Activated CD4-positive, alpha-beta T cell treated with anti-CD3 and anti-CD28 coated beads, Interleukin-2, amount 10 ng/mL, durations not matched to agents 7 days and 5 days (primary cell): ENCODE results near the gene CLDN22. TPM values are rescaled to one million over a fixed set of nuclear protein-coding genes. Genes with fewer than 3 reads are reported as not detected.
"Not testable (repeated sequence)": the region's sequence is repeated elsewhere in the genome, so short reads cannot be mapped to it uniquely, and the experiment has no call there.

Source experiments
- CTCF ChIA-PET: fragments of 350-600 bp; sonication (Branson Sonifier 250); formaldehyde crosslinking; loops from one replicate; lab custom pipeline; 2021; ENCODE audit warnings: antibody characterized with exemption; lab: Charles Lee
- POLR2A ChIA-PET: fragments of 350-600 bp; sonication (Branson Sonifier 250); formaldehyde crosslinking; loops from one replicate; lab custom pipeline; 2021; ENCODE audit warnings: antibody characterized with exemption; lab: Charles Lee
- DNase-seq: peaks from one replicate; pipeline ENCODE4 v3.0.0-alpha.2; 2020
- H3K27ac Mint-ChIP-seq: one replicate; pipeline ENCODE4 v1.8.0; 2021; ENCODE audit warnings: mild to moderate bottlenecking, moderate library complexity, mixed read lengths
- H3K27me3 Mint-ChIP-seq: one replicate; pipeline ENCODE4 v1.8.0; 2021; ENCODE audit warnings: mixed read lengths
- H3K36me3 Mint-ChIP-seq: one replicate; pipeline ENCODE4 v1.8.0; 2021; ENCODE audit warnings: low read depth, mixed read lengths
- H3K4me1 Mint-ChIP-seq: one replicate; pipeline ENCODE4 v1.8.0; 2021; ENCODE audit warnings: mixed read lengths
- H3K4me3 Mint-ChIP-seq: one replicate; pipeline ENCODE4 v1.8.0; 2021; ENCODE audit warnings: mild to moderate bottlenecking, moderate library complexity, mixed read lengths
- H3K9me3 Mint-ChIP-seq: one replicate; pipeline ENCODE4 v1.8.0; 2021; ENCODE audit warnings: mixed read lengths
- total RNA-seq, 2 experiments: library from RNA; stranded (reverse); gene quantifications; one replicate each; pipeline ENCODE4 v1.2.3, GENCODE V29; 2021

The CLDN22 gene
- total RNA-seq, 2 experiments from 2014 or later = not detected

DNA sequence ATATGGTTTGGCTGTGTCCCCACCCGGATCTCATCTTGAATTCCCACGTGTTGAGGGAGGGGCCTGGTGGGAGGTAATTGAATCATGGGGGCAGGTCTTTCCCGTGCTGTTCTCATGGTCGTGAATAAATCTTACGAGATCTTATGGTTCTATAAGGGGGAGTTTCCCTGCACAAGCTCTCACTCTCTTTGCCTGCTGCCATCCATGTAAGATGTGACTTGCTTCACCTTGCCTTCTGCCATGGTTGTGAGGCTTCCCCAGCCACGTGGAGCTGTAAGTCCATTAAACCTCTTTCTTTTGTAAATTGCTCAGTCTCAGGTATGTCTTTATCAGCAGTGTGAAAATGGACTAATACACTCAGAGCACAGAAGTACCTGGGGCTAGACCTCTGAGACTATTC lies 6.3 kb upstream of the CLDN22 start:
- H3K27me3 Mint-ChIP-seq, CTCF ChIA-PET, H3K27ac Mint-ChIP-seq, H3K4me1 Mint-ChIP-seq, H3K4me3 Mint-ChIP-seq, H3K9me3 Mint-ChIP-seq, H3K36me3 Mint-ChIP-seq, POLR2A ChIA-PET, DNase-seq: not testable (repeated sequence)

DNA sequence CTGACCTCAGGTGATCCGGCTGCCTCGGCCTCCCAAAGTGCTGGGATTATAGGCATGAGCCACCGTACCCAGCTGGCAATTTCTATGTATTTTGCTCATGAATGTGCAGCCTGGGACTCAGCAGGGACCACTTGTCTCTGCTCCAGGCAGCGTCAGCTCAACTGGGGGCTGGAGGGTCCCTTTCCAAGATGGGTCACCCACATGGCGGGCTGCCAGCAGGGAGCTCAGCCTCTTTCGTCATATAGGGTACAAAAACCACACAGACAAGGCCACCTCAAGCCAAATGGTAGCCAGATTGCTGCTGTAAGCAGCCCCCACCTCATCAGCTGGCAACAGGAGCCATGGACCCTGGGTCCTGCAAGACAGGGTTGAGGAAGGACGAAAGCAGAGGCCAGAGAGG lies 4.5 kb upstream of the CLDN22 start:
- Mint-ChIP-seq H3K36me3 (no peaks in the 10 kb centered on the region), H3K4me1 (peaks cover 20% of the 10 kb centered on the region), H3K27me3 (peaks cover 2% of the 10 kb centered on the region), H3K4me3 (no peak overlapping the region), H3K27ac (no peak overlapping the region), H3K9me3 (no peaks in the 10 kb centered on the region)
- ChIA-PET POLR2A (no interaction called here), CTCF (no interaction called here)
- no peak for DNase-seq

DNA sequence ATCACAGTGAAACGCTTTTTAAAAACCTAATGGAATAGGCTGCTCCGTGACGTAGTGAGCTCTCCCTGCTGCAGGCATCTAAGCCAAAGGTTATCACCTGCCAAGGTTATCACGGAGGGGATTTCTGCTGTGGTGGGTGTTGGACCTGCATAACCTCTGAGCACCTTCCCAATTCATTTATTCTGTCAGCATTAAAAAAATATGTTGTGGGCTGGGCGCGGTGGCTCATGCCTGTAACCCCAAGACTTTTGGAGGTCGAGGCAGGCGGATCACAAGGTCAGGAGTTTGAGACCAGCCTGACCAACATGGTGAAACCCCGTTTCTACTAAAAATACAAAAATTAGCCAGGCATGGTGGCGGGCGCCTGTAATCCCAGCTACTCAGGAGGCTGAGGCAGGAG lies 4.0 kb upstream of the CLDN22 start:
- H3K9me3 Mint-ChIP-seq, H3K27me3 Mint-ChIP-seq, H3K4me3 Mint-ChIP-seq, H3K27ac Mint-ChIP-seq, POLR2A ChIA-PET, DNase-seq, CTCF ChIA-PET, H3K36me3 Mint-ChIP-seq: not testable (repeated sequence)
- H3K4me1 Mint-ChIP-seq = peaks cover 20% of the 10 kb centered on the region

DNA sequence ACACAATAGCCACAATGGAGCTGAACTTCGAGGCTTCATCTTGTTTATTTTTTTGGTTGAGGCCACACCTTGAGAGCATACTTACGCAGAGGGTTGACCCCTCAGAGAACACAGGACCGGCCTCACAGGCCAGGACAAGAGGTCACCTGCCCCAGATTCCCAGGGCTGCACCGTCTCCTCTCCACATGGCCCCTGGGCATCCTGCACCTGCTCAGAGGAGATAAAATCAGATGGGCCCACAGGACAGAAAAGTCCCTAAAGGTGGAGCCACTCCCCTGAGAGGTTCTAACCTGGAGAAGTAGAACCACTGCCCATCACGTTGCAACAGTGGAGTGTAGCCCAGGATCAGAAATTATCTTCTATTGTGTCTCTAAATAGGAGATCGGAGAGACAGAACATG lies 3.2 kb upstream of the CLDN22 start:
- H3K27me3 Mint-ChIP-seq = peaks cover 2% of the 10 kb centered on the region
- H3K4me3 Mint-ChIP-seq = no peak overlapping the region
- H3K4me1 Mint-ChIP-seq = peaks cover 20% of the 10 kb centered on the region
- no peaks in the 10 kb centered on the region for H3K36me3 Mint-ChIP-seq
- H3K9me3 Mint-ChIP-seq = no peaks in the 10 kb centered on the region
- no peak overlapping the region for H3K27ac Mint-ChIP-seq
- ChIA-PET POLR2A (no interaction called here), CTCF (no interaction called here)
- no peak for DNase-seq

DNA sequence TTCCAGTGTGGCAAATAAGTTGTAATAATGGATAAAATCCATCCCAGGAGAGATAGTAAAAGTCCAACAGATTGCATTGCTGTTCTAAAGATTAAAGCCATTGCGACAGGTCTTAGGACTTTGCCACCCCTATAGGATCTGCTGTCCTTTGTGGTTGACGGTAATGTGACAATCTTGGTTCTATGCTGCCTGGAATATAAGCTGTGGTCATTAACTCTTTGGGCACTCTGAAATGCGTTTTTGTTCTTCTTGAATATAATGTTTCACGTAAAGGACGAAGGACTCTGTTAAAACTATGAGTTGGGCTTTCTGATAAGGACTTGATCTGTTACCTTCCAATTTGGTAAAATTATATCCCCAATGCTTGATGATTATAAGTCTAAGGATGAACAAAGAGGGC lies 2.2 kb upstream of the CLDN22 start, which contains the start of gene CLDN24:
Gene CLDN24 (minus strand): TSS at position 101 of the 400 bp plus-strand sequence. CDS start 0 bp downstream, at position 101.
- Mint-ChIP-seq H3K9me3 (no peaks in the 10 kb centered on the region), H3K27ac (peak within 1 kb of the TSS; percentile 84), H3K4me1 (peaks cover 20% of the 10 kb centered on the region), H3K4me3 (no peak within 1 kb of the TSS), H3K36me3 (no peaks in the 10 kb centered on the region), H3K27me3 (peaks cover 2% of the 10 kb centered on the region)
- ChIA-PET POLR2A (no interaction called here), CTCF (interaction anchor here (1.1 kb wide), 1 partner anchor 9 kb away, joined by 3 read pairs; no protein-coding TSS in a partner anchor)
- no peak for DNase-seq

DNA sequence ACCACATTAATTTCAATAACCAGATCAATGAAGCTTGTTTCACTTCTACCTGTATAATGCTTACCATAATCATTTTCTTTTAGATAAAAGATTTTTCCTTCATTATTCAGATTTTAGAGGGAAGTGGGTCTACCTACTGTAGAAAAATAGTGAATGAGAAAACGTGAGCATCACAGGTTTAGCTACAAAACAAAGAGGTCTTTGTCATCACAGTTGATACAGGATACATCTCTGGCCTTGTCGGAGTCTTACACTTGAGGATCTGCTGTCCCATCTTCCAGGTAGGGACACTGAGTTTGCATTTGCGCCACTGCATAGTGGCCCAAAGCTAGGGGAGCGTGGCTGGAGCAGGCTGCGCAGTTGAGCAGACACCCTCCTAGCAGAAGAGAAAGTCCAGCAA lies 1.4 kb upstream of the CLDN22 start:
- peak overlapping the region; percentile 84 for H3K27ac Mint-ChIP-seq
- CTCF ChIA-PET = no interaction called here
- H3K4me1 Mint-ChIP-seq = peaks cover 20% of the 10 kb centered on the region
- no peaks in the 10 kb centered on the region for H3K36me3 Mint-ChIP-seq
- POLR2A ChIA-PET = no interaction called here
- peaks cover 2% of the 10 kb centered on the region for H3K27me3 Mint-ChIP-seq
- H3K4me3 Mint-ChIP-seq = no peak overlapping the region
- DNase-seq = no peak
- H3K9me3 Mint-ChIP-seq = no peaks in the 10 kb centered on the region

DNA sequence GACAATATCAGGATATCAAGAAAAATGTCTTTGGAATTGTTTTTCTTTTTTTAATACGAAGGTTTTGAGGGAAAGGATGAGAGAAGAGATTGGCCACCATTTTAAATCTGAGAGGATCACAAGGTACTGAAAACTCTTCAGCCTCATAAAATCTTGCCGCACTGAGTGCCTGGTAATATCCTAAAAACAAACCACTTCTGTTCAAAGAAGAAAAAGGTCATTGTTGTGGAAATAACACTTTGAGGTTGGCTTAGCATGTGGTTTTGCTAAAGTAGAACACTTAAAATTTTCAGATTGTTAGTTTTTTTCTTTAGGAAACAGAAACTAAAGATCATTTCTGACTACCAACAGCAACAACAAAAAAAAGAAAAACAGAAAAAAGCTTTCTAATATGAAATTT lies 1.0 kb upstream of the CLDN22 start:
- Mint-ChIP-seq H3K27ac (peak overlapping the region; percentile 84), H3K4me1 (peaks cover 20% of the 10 kb centered on the region), H3K27me3 (peaks cover 2% of the 10 kb centered on the region), H3K36me3 (no peaks in the 10 kb centered on the region), H3K4me3 (no peak overlapping the region), H3K9me3 (no peaks in the 10 kb centered on the region)
- peak; percentile 11 for DNase-seq
- POLR2A ChIA-PET = no interaction called here
- CTCF ChIA-PET = no interaction called here

DNA sequence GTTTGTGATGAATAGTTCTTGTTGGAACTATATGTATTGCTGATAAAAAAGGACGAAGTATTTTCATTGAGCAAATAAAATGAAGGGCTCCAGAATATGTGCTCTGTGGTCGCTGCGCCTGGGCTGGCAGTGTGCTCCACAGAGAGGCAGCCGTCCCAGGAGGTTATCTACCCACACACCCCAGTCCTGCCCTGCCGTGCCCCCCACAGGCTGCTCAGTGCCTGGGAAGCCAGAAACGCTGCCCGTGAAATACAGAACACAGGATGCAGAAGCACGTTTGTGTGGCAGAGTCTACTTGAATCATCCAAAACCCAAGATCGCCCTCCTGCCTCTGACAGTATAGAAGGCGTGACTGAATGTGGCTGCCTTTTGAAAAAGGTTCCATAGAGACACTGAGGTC lies 1.4 kb downstream of the CLDN22 start:
- peaks cover 20% of the 10 kb centered on the region for H3K4me1 Mint-ChIP-seq
- H3K27me3 Mint-ChIP-seq = peaks cover 2% of the 10 kb centered on the region
- H3K36me3 Mint-ChIP-seq = no peaks in the 10 kb centered on the region
- no peak for DNase-seq
- no peak overlapping the region for H3K4me3 Mint-ChIP-seq
- H3K9me3 Mint-ChIP-seq = no peaks in the 10 kb centered on the region
- ChIA-PET CTCF (no interaction called here), POLR2A (no interaction called here)
- H3K27ac Mint-ChIP-seq = no peak overlapping the region

DNA sequence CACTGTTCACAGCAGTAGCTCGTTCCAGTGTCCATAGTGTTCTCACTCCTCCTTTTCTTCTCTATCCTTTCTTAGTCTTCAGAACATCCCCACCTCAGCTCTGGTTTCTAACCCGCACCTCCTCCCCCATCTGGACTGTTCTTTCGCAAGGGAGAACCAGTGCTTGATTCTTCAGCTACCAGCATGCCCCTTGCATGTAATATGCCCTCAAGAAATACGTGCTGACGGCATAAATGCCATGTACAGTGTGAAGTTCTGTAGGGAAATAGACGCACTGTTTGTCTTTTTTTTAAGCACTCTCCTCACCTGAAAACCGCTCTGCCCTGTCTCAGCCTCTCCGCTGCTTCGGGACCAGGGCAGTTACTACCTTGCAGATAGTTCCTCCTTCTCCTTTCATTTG lies 5.3 kb downstream of the CLDN22 start:
- H3K9me3 Mint-ChIP-seq = no peaks in the 10 kb centered on the region
- no peak overlapping the region for H3K27ac Mint-ChIP-seq
- DNase-seq = no peak
- no peaks in the 10 kb centered on the region for H3K27me3 Mint-ChIP-seq
- POLR2A ChIA-PET = no interaction called here
- H3K4me1 Mint-ChIP-seq = no peaks in the 10 kb centered on the region
- H3K4me3 Mint-ChIP-seq = no peak overlapping the region
- CTCF ChIA-PET = no interaction called here
- H3K36me3 Mint-ChIP-seq = no peaks in the 10 kb centered on the region

DNA sequence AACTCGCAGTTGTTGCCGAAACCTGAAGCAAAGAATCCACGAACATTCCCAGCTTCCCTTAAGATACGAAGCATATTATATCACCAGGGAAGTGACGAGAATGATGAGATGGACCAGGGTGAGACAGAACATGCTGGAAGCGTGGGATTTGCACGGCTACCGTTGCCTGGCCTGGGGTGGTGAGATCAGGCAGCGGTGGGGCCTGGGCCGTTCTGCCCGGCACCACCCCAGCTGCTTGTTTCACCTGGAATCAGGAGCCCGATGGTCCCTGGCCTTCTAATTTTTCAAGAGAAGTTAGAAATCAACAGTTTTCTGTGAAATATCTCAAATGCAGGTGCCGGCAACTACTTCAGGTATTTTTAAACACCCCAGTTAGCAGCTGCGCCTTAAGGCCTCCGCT lies 5.7 kb downstream of the CLDN22 start:
- no peaks in the 10 kb centered on the region for H3K4me1 Mint-ChIP-seq
- H3K27ac Mint-ChIP-seq = no peak overlapping the region
- no peaks in the 10 kb centered on the region for H3K27me3 Mint-ChIP-seq
- CTCF ChIA-PET = no interaction called here
- no peak overlapping the region for H3K4me3 Mint-ChIP-seq
- POLR2A ChIA-PET = no interaction called here
- no peaks in the 10 kb centered on the region for H3K9me3 Mint-ChIP-seq
- DNase-seq = no peak
- H3K36me3 Mint-ChIP-seq = no peaks in the 10 kb centered on the region

DNA sequence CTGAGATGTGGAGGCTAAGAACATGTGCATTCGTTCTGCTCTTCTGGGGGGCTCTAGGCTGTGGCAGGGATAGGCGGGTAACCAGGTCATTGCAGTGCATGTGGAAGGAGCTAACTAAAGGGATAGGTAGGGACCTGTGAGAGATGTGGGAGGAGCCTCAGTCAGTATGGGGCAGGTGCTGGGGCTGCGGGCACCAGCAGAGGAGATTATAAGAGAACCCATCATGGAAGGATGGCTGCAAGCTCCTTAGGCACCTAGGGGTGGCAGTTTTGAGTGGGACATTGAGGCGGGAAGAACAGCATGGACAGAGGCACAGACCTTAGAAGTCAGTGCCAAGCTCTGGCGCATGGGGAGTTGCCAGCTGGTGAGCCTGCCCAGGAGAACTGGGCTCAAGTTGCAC lies 7.2 kb downstream of the CLDN22 start:
- ChIA-PET CTCF (no interaction called here), POLR2A (no interaction called here)
- H3K9me3 Mint-ChIP-seq = no peaks in the 10 kb centered on the region
- H3K27me3 Mint-ChIP-seq = peaks cover 2% of the 10 kb centered on the region
- DNase-seq = no peak
- no peaks in the 10 kb centered on the region for H3K36me3 Mint-ChIP-seq
- H3K27ac Mint-ChIP-seq = peak overlapping the region; percentile 37
- H3K4me1 Mint-ChIP-seq = no peaks in the 10 kb centered on the region
- H3K4me3 Mint-ChIP-seq = no peak overlapping the region

DNA sequence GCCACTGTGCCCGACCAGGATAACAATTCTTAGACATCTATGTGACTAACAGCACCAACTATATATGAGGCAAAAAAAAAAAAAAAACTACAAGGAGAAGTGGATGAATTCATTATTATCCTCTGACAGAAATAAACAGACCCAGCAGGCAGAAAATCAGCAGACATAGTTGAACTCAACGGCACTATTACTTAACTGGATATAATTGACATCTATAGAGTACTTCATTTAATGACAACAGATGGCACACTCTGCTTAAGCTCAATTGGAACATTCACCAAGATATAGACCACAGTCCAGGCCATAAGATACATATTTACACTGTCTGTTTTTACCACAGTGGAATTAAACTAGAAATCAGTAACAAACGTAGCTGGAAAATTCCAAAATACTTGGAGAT lies 13.3 kb downstream of the CLDN22 start:
- CTCF ChIA-PET = interaction anchor here (0.6 to 0.7 kb wide), 2 partner anchors 54 to 370 kb away, joined by 3 to 4 read pairs; no protein-coding TSS in a partner anchor
- POLR2A ChIA-PET = no interaction called here
- H3K27me3 Mint-ChIP-seq = peaks cover 2% of the 10 kb centered on the region
- no peaks in the 10 kb centered on the region for H3K4me1 Mint-ChIP-seq
- no peak for DNase-seq
- H3K4me3 Mint-ChIP-seq = no peak overlapping the region
- H3K36me3 Mint-ChIP-seq = no peaks in the 10 kb centered on the region
- no peaks in the 10 kb centered on the region for H3K9me3 Mint-ChIP-seq
- H3K27ac Mint-ChIP-seq = no peak overlapping the region

DNA sequence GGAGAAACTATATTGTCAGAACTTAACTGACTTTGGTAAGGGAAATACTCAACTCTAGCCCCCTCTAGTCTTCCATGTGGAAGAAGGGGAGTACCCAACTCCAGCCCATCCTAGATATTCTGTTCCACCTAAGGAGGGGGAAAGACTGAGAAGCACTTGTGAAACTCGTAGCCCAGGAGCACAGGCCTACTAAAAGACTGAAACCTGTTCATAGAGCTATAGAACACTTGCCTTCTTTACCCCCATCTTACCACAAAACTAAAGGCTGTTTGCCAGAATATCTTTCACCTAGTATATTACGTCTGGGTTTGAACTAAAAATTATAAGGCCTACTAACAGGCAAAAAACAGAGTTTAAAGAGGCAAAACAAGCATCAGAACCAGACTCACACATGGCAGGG lies 15.5 kb downstream of the CLDN22 start:
- no peaks in the 10 kb centered on the region for H3K9me3 Mint-ChIP-seq
- POLR2A ChIA-PET = no interaction called here

DNA sequence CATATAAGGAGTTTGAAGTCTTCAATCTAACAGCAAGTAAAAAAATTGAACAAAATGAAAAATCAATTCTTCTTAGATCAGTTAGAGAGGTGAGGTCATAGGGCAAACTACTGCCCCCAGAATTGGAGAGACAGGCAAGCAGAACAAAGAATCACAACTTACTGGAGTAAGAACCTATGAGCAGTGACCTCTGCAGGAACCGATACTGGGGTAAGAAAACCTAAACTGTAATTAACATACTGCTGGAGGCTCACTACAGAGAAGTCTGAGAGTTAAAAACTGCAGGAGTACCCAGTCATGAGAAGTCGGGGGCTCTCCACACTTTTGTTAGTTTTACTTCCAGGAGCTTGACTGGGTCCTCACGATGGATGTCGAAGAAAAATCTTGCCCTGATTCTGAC lies 16.0 kb downstream of the CLDN22 start:
- peaks cover 2% of the 10 kb centered on the region for H3K27me3 Mint-ChIP-seq
- POLR2A ChIA-PET = no interaction called here
- H3K4me1 Mint-ChIP-seq = no peaks in the 10 kb centered on the region
- no peak for DNase-seq
- H3K9me3 Mint-ChIP-seq = no peaks in the 10 kb centered on the region
- no peak overlapping the region for H3K4me3 Mint-ChIP-seq
- CTCF ChIA-PET = no interaction called here
- no peaks in the 10 kb centered on the region for H3K36me3 Mint-ChIP-seq
- no peak overlapping the region for H3K27ac Mint-ChIP-seq

More for the DNA sequence above, 15.5 kb downstream of the CLDN22 start:
- Mint-ChIP-seq H3K27me3 (peaks cover 2% of the 10 kb centered on the region), H3K27ac (no peak overlapping the region), H3K36me3 (no peaks in the 10 kb centered on the region), H3K4me1 (no peaks in the 10 kb centered on the region), H3K4me3 (no peak overlapping the region)
- DNase-seq = no peak
- CTCF ChIA-PET = no interaction called here
